A673 (cell line): ENCODE data around the gene RBM5. TPM values are rescaled to one million over a fixed set of nuclear protein-coding genes. Genes with fewer than 3 reads are reported as not detected.

Experiments
- BruUV-seq: library from RNA; stranded (reverse); fragments of 400-500 nt; replicated peaks from 2 replicates; lab custom pipeline; 2021; lab: Mats Ljungman, UMichigan
- CTCF ChIA-PET: fragments of 300-600 bp; sonication (Branson Sonifier 250); formaldehyde crosslinking; loops from one replicate; lab custom pipeline; 2022; ENCODE audit warnings: antibody characterized with exemption; lab: Charles Lee
- POLR2A ChIA-PET: fragments of 300-600 bp; sonication (Branson Sonifier 250); formaldehyde crosslinking; loops from one replicate; lab custom pipeline; 2022; ENCODE audit warnings: antibody characterized with exemption; ENCODE audit not compliant: low non-redundant PET; lab: Charles Lee
- DNase-seq: peaks from one replicate; pipeline ENCODE4 v3.0.0-alpha.2; 2015; ENCODE audit warnings: low spot score
- H3K27ac ChIP-seq: fragments of 200-600 bp; sonication (generic); 2 replicates; pipeline ENCODE4 v1.5.1; 2016; ENCODE audit warnings: mixed run types, low read depth, mild to moderate bottlenecking, mixed read lengths, antibody characterized with exemption, low read length; ENCODE audit not compliant: poor library complexity, severe bottlenecking
- H3K27me3 ChIP-seq: fragments of 200-600 bp; sonication (generic); replicated peaks from 2 replicates; pipeline ENCODE4 v1.6.1; 2017; ENCODE audit warnings: mixed run types, low read depth, mild to moderate bottlenecking, mixed read lengths, antibody characterized with exemption, low read length; ENCODE audit not compliant: insufficient read depth, poor library complexity
- H3K36me3 ChIP-seq: fragments of 200-600 bp; sonication (generic); 2 replicates; pipeline ENCODE4 v1.6.1; 2016; ENCODE audit warnings: mixed run types, mild to moderate bottlenecking, mixed read lengths, antibody characterized with exemption, low read length; ENCODE audit not compliant: insufficient read depth, poor library complexity, severe bottlenecking
- H3K4me1 ChIP-seq: fragments of 200-600 bp; sonication (generic); 2 replicates; pipeline ENCODE4 v1.6.1; 2017; ENCODE audit warnings: mixed run types, mild to moderate bottlenecking, mixed read lengths, antibody characterized with exemption, low read length; ENCODE audit not compliant: insufficient read depth, poor library complexity, severe bottlenecking
- H3K4me3 ChIP-seq: fragments of 200-600 bp; sonication (generic); 2 replicates; pipeline ENCODE4 v1.5.1; 2016; ENCODE audit warnings: low read depth, mixed run types, mild to moderate bottlenecking, mixed read lengths, low read length; ENCODE audit not compliant: poor library complexity, severe bottlenecking
- H3K9me3 ChIP-seq: fragments of 200-600 bp; sonication (generic); 2 replicates; pipeline ENCODE4 v1.6.1; 2016; ENCODE audit warnings: mixed run types, low read depth, mild to moderate bottlenecking, mixed read lengths, antibody characterized with exemption, low read length; ENCODE audit not compliant: poor library complexity, severe bottlenecking
- EZH2 ChIP-seq: fragments of 200-600 bp; sonication (generic); IDR thresholded peaks from 2 replicates; pipeline ENCODE4 v1.6.1; 2017; ENCODE audit warnings: borderline replicate concordance, low read depth, mild to moderate bottlenecking, mixed read lengths, antibody characterized with exemption, low read length; ENCODE audit not compliant: poor library complexity, severe bottlenecking
- intact Hi-C: fragments of 100-400 bp; cut with micrococcal nuclease; formaldehyde crosslinking; loops from one replicate; pipeline ENCODE4 v1.10.0; 2022; ENCODE audit not compliant: unreplicated experiment
- total RNA-seq: library from RNA; stranded (reverse); gene quantifications from 2 replicates; pipeline ENCODE4 v1.2.3, GENCODE V29; 2021
- TF ChIP-seq, protein P1 (sequence below): fragments of 300-800, 200-600 bp; sonication (generic); conservative IDR thresholded peaks from 2 replicates; pipeline ENCODE4 v1.5.1; 2017; ENCODE audit warnings: low read depth, mild to moderate bottlenecking, antibody characterized with exemption, low read length, moderate library complexity, mixed read lengths

RBM5 gene
- total RNA-seq, 1 experiment from 2014 or later, result 80.6 TPM

DNA sequence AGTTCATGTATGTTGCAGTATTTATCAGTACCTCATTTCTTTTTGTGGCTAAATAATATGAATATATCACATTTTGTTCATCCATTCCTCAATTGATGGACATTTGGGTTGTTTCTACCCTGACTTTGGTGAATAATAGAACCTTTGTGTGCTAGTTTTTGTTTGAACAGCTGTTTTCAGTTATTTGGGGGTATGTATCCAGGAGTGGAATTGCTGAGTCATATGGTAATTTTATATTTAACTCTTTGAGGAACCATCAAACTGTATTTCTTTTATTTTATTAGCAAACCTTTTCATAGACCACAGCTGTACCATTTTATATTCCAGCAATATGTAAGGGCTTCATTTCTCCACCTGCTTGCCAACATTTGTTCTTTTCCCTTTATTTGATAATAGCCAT, 38.4 kb upstream of the RBM5 start:
- ChIA-PET POLR2A (no interaction called here), CTCF (no interaction called here)
- H3K27ac ChIP-seq, result no peak overlapping the region
- TF ChIP-seq EZH2, result no peak
- TF ChIP-seq, protein P1, sequence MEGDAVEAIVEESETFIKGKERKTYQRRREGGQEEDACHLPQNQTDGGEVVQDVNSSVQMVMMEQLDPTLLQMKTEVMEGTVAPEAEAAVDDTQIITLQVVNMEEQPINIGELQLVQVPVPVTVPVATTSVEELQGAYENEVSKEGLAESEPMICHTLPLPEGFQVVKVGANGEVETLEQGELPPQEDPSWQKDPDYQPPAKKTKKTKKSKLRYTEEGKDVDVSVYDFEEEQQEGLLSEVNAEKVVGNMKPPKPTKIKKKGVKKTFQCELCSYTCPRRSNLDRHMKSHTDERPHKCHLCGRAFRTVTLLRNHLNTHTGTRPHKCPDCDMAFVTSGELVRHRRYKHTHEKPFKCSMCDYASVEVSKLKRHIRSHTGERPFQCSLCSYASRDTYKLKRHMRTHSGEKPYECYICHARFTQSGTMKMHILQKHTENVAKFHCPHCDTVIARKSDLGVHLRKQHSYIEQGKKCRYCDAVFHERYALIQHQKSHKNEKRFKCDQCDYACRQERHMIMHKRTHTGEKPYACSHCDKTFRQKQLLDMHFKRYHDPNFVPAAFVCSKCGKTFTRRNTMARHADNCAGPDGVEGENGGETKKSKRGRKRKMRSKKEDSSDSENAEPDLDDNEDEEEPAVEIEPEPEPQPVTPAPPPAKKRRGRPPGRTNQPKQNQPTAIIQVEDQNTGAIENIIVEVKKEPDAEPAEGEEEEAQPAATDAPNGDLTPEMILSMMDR, result no peak
- no peaks in the 10 kb centered on the region for H3K36me3 ChIP-seq
- peak; percentile 34 for DNase-seq
- no peak overlapping the region for H3K4me3 ChIP-seq
- no TSS peak for BruUV-seq
- no peaks in the 10 kb centered on the region for H3K4me1 ChIP-seq
- intact Hi-C loops, result no loop called here
- H3K9me3 ChIP-seq, result no peaks in the 10 kb centered on the region
- H3K27me3 ChIP-seq, result no peaks in the 10 kb centered on the region

GRCh38 chr3:50057756-50058155, 31.0 kb upstream of the RBM5 start:
- TF ChIP-seq, protein P1, result no peak
- no peak for TF ChIP-seq EZH2
- BruUV-seq, result no TSS peak
- no peaks in the 10 kb centered on the region for H3K9me3 ChIP-seq
- no peak overlapping the region for H3K27ac ChIP-seq
- no peaks in the 10 kb centered on the region for H3K4me1 ChIP-seq
- no peaks in the 10 kb centered on the region for H3K27me3 ChIP-seq
- no peak overlapping the region for H3K4me3 ChIP-seq
- intact Hi-C loops, result no loop called here
- peaks cover 11% of the 10 kb centered on the region for H3K36me3 ChIP-seq
- no peak for DNase-seq
- ChIA-PET POLR2A (no interaction called here), CTCF (no interaction called here)

DNA sequence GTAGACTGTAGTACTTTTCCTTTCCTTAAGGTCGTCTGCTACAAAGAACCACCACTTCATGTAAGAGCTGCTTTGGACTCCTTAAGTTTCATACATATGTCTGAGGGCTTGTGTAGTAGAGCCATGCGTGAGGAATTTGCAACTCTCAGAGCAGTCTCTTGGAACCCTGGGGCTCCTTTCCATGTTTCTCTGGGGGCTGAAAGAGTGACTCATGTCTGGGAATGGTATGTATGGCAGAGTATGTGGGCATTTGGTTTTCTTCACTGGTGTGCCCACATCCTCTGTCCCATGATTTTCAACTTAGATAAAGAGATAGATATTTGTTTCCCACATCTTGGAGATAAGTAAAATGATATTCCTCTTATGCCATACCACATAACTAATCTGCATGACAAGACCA, 20.6 kb upstream of the RBM5 start:
- CTCF ChIA-PET, result no interaction called here
- DNase-seq, result no peak

More for the DNA sequence above, 20.6 kb upstream of the RBM5 start:
- Histone ChIP-seq H3K9me3 (no peaks in the 10 kb centered on the region), H3K27me3 (no peaks in the 10 kb centered on the region), H3K4me1 (no peaks in the 10 kb centered on the region), H3K27ac (no peak overlapping the region), H3K36me3 (peaks cover 24% of the 10 kb centered on the region), H3K4me3 (no peak overlapping the region)
- TF ChIP-seq EZH2, result no peak
- TF ChIP-seq, protein P1, result no peak
- BruUV-seq, result no TSS peak
- intact Hi-C loops, result no loop called here
- POLR2A ChIA-PET, result no interaction called here
